Measurements from ENCODE around the gene ZSWIM6. TPM values are rescaled to one million over a fixed set of nuclear protein-coding genes. Genes with fewer than 3 reads are reported as not detected.

Gene ZSWIM6
- polyA plus RNA-seq, 1 experiment: 11.1 TPM

DNA sequence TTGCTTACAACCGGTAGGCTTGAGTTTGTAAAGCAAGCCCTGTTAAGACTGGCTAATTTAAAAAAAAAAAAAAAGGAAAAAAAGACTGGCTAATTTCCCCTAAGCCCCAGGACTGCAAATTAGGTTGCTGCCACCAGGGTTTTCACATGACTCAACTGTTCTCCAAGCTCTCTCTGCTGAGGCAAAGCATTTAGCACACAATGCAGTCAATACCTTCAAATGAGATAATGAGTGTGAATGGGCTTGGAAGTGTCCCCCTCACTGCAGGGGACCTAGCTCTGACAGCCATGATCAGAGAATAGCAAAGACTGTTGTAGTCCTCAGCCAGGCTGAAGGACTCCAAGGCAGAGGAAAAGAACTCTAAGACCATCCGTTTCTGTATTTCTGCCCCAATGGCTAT, 42.8 kb upstream of the ZSWIM6 start:
- TF ChIP-seq, protein P1, sequence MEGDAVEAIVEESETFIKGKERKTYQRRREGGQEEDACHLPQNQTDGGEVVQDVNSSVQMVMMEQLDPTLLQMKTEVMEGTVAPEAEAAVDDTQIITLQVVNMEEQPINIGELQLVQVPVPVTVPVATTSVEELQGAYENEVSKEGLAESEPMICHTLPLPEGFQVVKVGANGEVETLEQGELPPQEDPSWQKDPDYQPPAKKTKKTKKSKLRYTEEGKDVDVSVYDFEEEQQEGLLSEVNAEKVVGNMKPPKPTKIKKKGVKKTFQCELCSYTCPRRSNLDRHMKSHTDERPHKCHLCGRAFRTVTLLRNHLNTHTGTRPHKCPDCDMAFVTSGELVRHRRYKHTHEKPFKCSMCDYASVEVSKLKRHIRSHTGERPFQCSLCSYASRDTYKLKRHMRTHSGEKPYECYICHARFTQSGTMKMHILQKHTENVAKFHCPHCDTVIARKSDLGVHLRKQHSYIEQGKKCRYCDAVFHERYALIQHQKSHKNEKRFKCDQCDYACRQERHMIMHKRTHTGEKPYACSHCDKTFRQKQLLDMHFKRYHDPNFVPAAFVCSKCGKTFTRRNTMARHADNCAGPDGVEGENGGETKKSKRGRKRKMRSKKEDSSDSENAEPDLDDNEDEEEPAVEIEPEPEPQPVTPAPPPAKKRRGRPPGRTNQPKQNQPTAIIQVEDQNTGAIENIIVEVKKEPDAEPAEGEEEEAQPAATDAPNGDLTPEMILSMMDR (IDR thresholded peaks at IDR 0.05; ENCODE audit: insufficient read depth, low read depth, low read length): no peak
- ChIA-PET POLR2A (no interaction called here), CTCF (no interaction called here)

GRCh38 chr5:61289669-61290306, 42.3 kb upstream of the ZSWIM6 start:
- no peak for DNase-seq (ENCODE audit: low read depth)
- H3K4me3 ChIP-seq (ENCODE audit: low read depth, low read length): no peak overlapping the region
- TF ChIP-seq, protein P1 (IDR thresholded peaks at IDR 0.05; ENCODE audit: insufficient read depth, low read depth, low read length): no peak
- no peaks in the 10 kb centered on the region for H3K27me3 ChIP-seq (ENCODE audit: control insufficient read depth, insufficient read depth, low read length)
- H3K36me3 ChIP-seq (ENCODE audit: control insufficient read depth, insufficient read depth, low read length): no peaks in the 10 kb centered on the region
- CTCF ChIA-PET: no interaction called here
- POLR2A ChIA-PET: no interaction called here

More for the DNA sequence above, 42.8 kb upstream of the ZSWIM6 start:
- H3K36me3 ChIP-seq (ENCODE audit: control insufficient read depth, insufficient read depth, low read length): no peaks in the 10 kb centered on the region
- no peaks in the 10 kb centered on the region for H3K27me3 ChIP-seq (ENCODE audit: control insufficient read depth, insufficient read depth, low read length)
- no peak overlapping the region for H3K4me3 ChIP-seq (ENCODE audit: low read depth, low read length)
- no peak for DNase-seq (ENCODE audit: low read depth)

DNA sequence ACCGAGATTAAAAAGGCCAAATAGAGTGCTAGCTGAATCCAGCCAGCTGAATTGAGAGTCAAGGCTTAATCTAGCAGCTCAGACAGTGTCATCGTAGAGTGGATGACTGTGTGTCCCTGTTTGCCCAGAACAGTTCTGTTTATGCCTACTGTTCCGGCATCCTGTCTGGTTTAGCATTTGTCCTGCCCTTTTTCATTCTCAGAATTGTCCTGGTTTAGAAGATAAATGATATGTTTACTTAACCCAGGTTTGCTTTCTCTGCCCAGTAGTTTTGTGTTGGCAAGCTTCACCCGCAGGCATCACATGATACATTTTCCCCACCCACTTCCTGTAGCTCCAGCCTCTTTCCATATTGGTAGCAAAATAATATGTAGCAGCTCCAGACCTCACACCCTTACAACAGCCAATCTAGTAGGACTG, 41.3 kb upstream of the ZSWIM6 start:
- TF ChIP-seq, protein P1 (IDR thresholded peaks at IDR 0.05; ENCODE audit: insufficient read depth, low read depth, low read length): no peak
- CTCF ChIA-PET: interaction anchor here (0.8 kb wide), 1 partner anchor 9 kb away, joined by 3 read pairs; no protein-coding TSS in a partner anchor
- DNase-seq (ENCODE audit: low read depth): no peak
- POLR2A ChIA-PET: no interaction called here
- Histone ChIP-seq H3K27me3 (ENCODE audit: control insufficient read depth, insufficient read depth, low read length) (no peaks in the 10 kb centered on the region), H3K4me3 (ENCODE audit: low read depth, low read length) (no peak overlapping the region), H3K36me3 (ENCODE audit: control insufficient read depth, insufficient read depth, low read length) (no peaks in the 10 kb centered on the region)

GRCh38 chr5:61292062-61292657, 39.9 kb upstream of the ZSWIM6 start:
- Histone ChIP-seq H3K36me3 (ENCODE audit: control insufficient read depth, insufficient read depth, low read length) (no peaks in the 10 kb centered on the region), H3K27me3 (ENCODE audit: control insufficient read depth, insufficient read depth, low read length) (no peaks in the 10 kb centered on the region), H3K4me3 (ENCODE audit: low read depth, low read length) (no peak overlapping the region)
- TF ChIP-seq, protein P1 (IDR thresholded peaks at IDR 0.05; ENCODE audit: insufficient read depth, low read depth, low read length): no peak
- POLR2A ChIA-PET: no interaction called here
- CTCF ChIA-PET: no interaction called here
- no peak for DNase-seq (ENCODE audit: low read depth)

DNA sequence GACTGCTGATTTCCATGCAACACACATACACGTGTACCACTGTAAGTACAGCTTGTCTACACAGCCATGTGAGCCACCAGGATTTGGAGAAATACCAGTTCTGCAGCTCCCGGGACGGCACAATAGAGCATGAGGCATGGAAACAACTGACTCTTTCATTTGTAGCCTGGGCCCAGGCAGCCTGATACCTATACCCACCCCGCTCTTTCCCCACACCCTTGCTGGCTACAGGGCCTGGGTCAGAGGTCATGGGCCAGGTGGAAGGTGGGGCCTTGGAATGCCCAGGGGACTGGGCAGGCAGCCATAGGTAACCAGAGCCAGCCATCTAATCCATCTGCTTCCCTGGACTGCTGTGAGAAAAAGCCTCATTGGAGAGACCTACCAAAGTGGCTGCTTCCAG, 39.0 kb upstream of the ZSWIM6 start:
- Histone ChIP-seq H3K4me3 (ENCODE audit: low read depth, low read length) (no peak overlapping the region), H3K36me3 (ENCODE audit: control insufficient read depth, insufficient read depth, low read length) (no peaks in the 10 kb centered on the region), H3K27me3 (ENCODE audit: control insufficient read depth, insufficient read depth, low read length) (no peaks in the 10 kb centered on the region)
- TF ChIP-seq, protein P1 (IDR thresholded peaks at IDR 0.05; ENCODE audit: insufficient read depth, low read depth, low read length): no peak
- ChIA-PET POLR2A (no interaction called here), CTCF (no interaction called here)
- DNase-seq (ENCODE audit: low read depth): no peak

All from BJ (cell line).